Measurements from ENCODE around the gene ZNF74.

ZNF74 gene

DNA sequence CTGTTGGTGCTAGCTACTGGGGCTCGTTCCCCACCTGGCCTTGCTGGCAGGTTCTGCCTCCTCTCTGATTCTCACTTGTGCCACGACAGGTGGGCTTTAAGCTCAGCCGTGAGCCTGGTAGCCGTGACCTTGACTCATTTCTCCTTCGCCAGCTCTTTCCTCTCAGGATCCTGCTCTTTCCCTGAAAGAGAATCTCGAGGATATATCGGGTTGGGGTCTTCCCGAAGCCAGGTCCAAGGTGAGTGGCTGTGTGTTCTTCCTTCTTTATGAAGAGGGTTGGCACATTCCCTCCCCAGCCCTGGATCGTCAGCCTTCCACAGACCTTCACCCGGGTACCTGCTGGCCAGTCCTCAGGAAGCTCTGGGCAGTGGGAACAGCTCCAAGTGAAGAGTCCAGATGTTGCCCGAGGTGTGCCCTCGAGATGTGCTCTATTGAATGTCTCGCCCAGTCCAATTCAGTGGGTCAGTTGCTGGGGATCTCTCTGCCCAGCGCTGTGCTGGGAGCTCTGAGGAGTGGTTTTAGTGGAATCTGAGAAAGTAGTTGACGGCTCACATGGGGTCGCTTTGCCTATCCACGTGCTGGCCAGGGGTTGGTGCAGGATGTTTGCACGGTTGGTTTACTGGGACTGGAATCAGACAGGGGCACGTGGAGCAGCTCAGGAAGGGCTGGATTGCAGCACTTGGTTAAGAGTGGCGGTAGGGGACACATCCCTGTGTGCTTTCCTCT lies 1.4 kb downstream of the ZNF74 start:
- H3K9me3 ChIP-seq (ENCODE audit: control insufficient read depth, insufficient read depth, low read length) = no peaks in the 10 kb centered on the region
- H3K27me3 ChIP-seq (ENCODE audit: control insufficient read depth, insufficient read depth, low read length) = peaks cover 4% of the 10 kb centered on the region
- H3K4me3 ChIP-seq (ENCODE audit: low read depth, low read length) = peak overlapping the region; percentile 89
- H3K36me3 ChIP-seq (ENCODE audit: control insufficient read depth, insufficient read depth, low read length) = no peaks in the 10 kb centered on the region
- H3K4me1 ChIP-seq (ENCODE audit: control insufficient read depth, insufficient read depth, low read length) = peaks cover 3% of the 10 kb centered on the region
- no peak overlapping the region for H3K9ac ChIP-seq (ENCODE audit: low read depth, low read length)

DNA sequence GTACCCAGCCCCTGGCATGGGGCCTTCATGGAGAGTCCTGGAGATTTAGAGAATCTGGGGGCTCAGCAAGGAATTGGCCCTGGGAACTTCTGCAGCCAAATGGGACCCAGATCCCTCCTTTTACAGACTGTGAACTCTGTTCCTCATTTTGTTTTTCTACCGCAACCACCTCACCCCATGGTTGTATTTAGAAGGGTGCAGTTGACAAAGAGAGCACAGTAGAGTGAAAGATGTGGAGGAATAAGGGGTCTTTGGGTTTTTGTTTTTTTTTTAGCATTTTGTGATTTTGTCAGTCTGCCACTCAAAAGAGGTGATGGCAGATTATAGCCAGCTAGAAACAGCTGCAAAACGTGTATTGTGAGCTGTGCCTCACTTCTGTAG lies 1.9 kb downstream of the ZNF74 start:
- H3K4me3 ChIP-seq (ENCODE audit: low read depth, low read length) = no peak overlapping the region
- peaks cover 3% of the 10 kb centered on the region for H3K36me3 ChIP-seq (ENCODE audit: control insufficient read depth, insufficient read depth, low read length)
- H3K27me3 ChIP-seq (ENCODE audit: control insufficient read depth, insufficient read depth, low read length) = peaks cover 4% of the 10 kb centered on the region
- peaks cover 3% of the 10 kb centered on the region for H3K4me1 ChIP-seq (ENCODE audit: control insufficient read depth, insufficient read depth, low read length)
- H3K9ac ChIP-seq (ENCODE audit: low read depth, low read length) = no peak overlapping the region
- no peaks in the 10 kb centered on the region for H3K9me3 ChIP-seq (ENCODE audit: control insufficient read depth, insufficient read depth, low read length)

DNA sequence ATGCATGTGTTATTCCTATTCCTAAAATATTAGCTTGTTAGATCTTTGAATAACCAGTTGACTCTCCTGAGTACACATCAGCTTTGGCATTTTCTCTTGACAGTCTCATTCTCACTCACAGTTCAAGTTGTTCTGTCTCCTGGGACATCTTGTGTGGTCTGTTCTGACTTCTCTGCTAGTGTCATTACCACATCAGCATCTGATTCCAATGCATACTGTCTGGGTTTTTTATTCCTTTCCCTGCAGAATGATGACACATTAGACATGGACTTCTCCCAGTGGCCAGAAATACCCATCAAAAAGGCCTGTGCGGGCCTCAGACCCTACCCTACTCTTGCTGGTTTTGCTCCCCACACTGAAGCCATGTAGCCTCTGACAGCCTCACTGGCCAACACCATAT lies 2.7 kb downstream of the ZNF74 start:
- Histone ChIP-seq H3K9ac (ENCODE audit: low read depth, low read length) (no peak overlapping the region), H3K4me1 (ENCODE audit: control insufficient read depth, insufficient read depth, low read length) (peaks cover 3% of the 10 kb centered on the region), H3K27me3 (ENCODE audit: control insufficient read depth, insufficient read depth, low read length) (peaks cover 4% of the 10 kb centered on the region), H3K36me3 (ENCODE audit: control insufficient read depth, insufficient read depth, low read length) (peaks cover 6% of the 10 kb centered on the region), H3K4me3 (ENCODE audit: low read depth, low read length) (no peak overlapping the region), H3K9me3 (ENCODE audit: control insufficient read depth, insufficient read depth, low read length) (no peaks in the 10 kb centered on the region)

DNA sequence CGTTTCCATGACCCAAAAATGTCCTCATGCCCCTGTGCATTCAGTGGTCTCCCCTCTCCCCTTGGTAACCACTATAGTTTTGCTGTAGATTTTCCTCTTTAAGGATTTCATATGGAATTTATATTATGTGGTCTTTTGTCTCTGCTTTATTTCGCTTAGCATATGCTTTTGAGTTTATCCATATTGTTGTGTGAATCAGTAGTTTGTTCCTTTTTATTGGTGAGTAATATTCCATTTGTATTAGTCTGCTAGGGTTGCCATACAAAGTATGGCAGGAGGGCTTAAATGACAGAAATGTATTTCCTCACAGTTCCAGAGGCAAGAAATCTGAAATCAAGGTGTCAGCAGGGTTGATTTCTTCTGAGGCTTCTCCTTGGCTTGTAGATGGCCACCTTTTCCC lies 3.5 kb downstream of the ZNF74 start:
- Histone ChIP-seq H3K27me3 (ENCODE audit: control insufficient read depth, insufficient read depth, low read length) (peaks cover 4% of the 10 kb centered on the region), H3K36me3 (ENCODE audit: control insufficient read depth, insufficient read depth, low read length) (peaks cover 9% of the 10 kb centered on the region), H3K4me3 (ENCODE audit: low read depth, low read length) (no peak overlapping the region), H3K9ac (ENCODE audit: low read depth, low read length) (no peak overlapping the region), H3K4me1 (ENCODE audit: control insufficient read depth, insufficient read depth, low read length) (peaks cover 3% of the 10 kb centered on the region), H3K9me3 (ENCODE audit: control insufficient read depth, insufficient read depth, low read length) (no peaks in the 10 kb centered on the region)

DNA sequence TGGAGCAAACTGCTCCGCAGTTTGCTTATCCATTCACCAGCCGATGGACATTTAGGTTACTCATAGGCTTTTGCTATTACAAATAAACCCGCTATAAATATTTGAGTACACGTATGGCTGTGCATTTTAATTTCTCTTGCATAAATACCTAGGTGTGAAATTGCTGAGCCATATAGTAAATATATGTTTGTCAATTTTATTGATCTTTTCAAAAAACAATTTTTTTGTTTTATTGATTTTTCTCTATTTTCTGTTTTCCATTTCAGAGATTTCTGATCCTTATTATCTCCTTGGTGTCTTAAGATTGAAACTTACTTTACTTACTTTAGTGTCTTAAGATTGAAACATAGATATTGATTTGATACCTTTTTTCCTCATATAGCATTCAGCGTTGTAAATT lies 4.5 kb downstream of the ZNF74 start:
- Histone ChIP-seq H3K36me3 (ENCODE audit: control insufficient read depth, insufficient read depth, low read length) (peaks cover 9% of the 10 kb centered on the region), H3K9me3 (ENCODE audit: control insufficient read depth, insufficient read depth, low read length) (no peaks in the 10 kb centered on the region), H3K9ac (ENCODE audit: low read depth, low read length) (no peak overlapping the region), H3K4me1 (ENCODE audit: control insufficient read depth, insufficient read depth, low read length) (peaks cover 3% of the 10 kb centered on the region), H3K4me3 (ENCODE audit: low read depth, low read length) (no peak overlapping the region), H3K27me3 (ENCODE audit: control insufficient read depth, insufficient read depth, low read length) (no peaks in the 10 kb centered on the region)

DNA sequence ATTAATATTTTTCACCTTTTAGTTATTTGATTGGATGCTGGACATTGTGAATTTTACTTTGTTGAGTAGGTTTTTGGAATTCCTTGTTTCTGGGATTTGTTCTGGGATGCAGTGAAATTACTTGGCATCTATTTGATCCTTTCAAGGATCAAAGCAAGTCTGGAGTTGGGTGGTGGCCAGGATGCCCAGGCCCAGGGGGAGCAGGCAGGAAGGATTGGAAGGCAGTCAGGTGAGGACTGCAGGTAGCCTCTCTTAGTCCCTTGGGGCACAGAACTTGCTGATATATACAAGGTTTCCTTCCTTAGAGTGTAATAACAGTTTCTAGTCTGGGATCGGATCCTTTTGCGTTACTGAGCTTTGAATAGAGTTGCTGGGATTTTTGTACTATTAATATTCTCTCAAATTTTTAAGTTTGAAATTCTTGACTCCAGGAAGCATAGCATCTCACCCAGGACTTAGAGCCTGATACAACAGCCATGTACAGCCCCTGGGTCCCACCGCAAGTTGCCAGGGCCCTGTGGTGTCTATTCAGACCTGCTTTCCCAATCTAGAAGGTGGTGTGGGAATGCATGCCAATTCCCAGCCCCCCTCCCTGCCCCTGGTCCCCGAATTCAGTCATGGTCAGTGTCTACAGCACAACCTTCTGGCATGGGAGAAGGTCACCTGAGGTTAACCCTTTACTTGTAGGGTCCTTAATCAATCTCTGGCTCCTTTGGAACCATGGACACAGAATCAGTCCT lies 6.1 kb downstream of the ZNF74 start:
- H3K36me3 ChIP-seq (ENCODE audit: control insufficient read depth, insufficient read depth, low read length) = peaks cover 9% of the 10 kb centered on the region
- H3K27me3 ChIP-seq (ENCODE audit: control insufficient read depth, insufficient read depth, low read length) = no peaks in the 10 kb centered on the region
- peaks cover 2% of the 10 kb centered on the region for H3K4me1 ChIP-seq (ENCODE audit: control insufficient read depth, insufficient read depth, low read length)
- H3K4me3 ChIP-seq (ENCODE audit: low read depth, low read length) = no peak overlapping the region
- H3K9ac ChIP-seq (ENCODE audit: low read depth, low read length) = no peak overlapping the region
- no peaks in the 10 kb centered on the region for H3K9me3 ChIP-seq (ENCODE audit: control insufficient read depth, insufficient read depth, low read length)

DNA sequence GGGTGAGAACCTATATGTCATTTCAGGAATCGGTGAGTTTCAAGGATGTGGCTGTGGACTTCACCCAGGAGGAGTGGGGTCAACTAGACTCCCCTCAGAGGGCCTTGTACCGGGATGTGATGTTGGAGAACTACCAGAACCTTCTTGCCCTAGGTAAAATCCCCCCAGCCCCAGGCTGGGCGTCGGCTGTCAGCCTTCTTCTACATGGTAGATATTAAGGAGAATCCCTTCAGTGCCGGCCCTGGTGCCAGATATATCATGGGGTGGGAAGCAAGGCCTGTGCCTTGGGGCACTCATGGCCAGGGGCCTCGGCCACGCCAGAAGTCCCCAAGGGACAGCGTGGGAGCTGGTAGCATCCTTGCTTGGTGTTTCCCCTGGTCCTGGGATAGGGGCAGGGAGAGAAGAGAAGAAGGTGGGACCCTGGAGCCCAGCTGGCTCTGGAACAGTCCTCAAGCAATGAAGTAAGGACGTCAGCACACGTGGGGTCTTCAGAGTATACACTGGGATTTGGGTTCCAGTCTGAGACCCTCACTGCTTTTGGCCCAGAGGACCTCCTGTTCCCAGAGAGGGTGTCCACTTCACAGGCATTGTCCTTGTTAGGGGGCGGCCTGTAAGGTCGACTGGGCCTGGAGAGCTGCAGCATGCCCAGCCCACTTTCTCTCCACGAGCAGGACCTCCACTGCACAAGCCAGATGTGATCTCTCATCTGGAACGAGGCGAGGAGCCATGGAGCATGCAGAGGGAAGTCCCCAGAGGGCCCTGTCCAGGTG lies 6.8 kb downstream of the ZNF74 start:
- no peaks in the 10 kb centered on the region for H3K27me3 ChIP-seq (ENCODE audit: control insufficient read depth, insufficient read depth, low read length)
- H3K9ac ChIP-seq (ENCODE audit: low read depth, low read length) = no peak overlapping the region
- H3K4me1 ChIP-seq (ENCODE audit: control insufficient read depth, insufficient read depth, low read length) = no peaks in the 10 kb centered on the region
- peaks cover 13% of the 10 kb centered on the region for H3K36me3 ChIP-seq (ENCODE audit: control insufficient read depth, insufficient read depth, low read length)
- no peak overlapping the region for H3K4me3 ChIP-seq (ENCODE audit: low read depth, low read length)
- no peaks in the 10 kb centered on the region for H3K9me3 ChIP-seq (ENCODE audit: control insufficient read depth, insufficient read depth, low read length)

DNA sequence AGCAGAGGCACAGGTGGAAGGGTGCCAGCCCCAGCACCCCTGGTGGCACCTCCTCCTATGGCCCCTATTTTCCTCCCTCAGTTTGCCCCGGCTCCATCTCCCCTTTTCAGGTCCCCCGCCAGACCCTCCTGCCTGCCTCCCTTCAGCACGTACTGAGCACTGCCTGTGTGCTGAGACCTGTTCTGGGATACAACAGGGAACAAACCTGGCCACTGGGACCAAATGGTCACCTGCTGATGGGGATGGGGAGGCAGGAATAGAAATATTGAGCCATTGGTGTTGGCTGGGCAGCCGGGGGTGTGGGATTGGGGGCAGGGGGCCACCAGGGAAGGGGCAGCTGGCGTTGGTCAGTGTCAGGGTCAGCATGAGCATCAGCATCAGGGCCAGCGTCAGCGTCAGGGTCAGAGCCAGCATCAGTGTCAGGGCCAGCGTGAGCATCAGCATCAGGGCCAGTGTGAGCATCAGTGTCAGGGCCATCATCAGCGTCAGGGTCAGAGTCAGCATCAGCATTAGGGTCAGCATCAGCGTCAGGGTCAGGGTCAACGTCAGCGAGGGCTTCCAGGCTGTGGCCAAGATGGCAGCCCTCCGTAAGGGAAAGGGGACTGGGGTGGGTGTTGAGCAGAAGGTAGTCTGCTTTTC lies 7.5 kb downstream of the ZNF74 start:
- Histone ChIP-seq H3K4me1 (ENCODE audit: control insufficient read depth, insufficient read depth, low read length) (no peaks in the 10 kb centered on the region), H3K36me3 (ENCODE audit: control insufficient read depth, insufficient read depth, low read length) (peaks cover 20% of the 10 kb centered on the region), H3K4me3 (ENCODE audit: low read depth, low read length) (no peak overlapping the region), H3K27me3 (ENCODE audit: control insufficient read depth, insufficient read depth, low read length) (no peaks in the 10 kb centered on the region), H3K9me3 (ENCODE audit: control insufficient read depth, insufficient read depth, low read length) (no peaks in the 10 kb centered on the region), H3K9ac (ENCODE audit: low read depth, low read length) (no peak overlapping the region)

DNA sequence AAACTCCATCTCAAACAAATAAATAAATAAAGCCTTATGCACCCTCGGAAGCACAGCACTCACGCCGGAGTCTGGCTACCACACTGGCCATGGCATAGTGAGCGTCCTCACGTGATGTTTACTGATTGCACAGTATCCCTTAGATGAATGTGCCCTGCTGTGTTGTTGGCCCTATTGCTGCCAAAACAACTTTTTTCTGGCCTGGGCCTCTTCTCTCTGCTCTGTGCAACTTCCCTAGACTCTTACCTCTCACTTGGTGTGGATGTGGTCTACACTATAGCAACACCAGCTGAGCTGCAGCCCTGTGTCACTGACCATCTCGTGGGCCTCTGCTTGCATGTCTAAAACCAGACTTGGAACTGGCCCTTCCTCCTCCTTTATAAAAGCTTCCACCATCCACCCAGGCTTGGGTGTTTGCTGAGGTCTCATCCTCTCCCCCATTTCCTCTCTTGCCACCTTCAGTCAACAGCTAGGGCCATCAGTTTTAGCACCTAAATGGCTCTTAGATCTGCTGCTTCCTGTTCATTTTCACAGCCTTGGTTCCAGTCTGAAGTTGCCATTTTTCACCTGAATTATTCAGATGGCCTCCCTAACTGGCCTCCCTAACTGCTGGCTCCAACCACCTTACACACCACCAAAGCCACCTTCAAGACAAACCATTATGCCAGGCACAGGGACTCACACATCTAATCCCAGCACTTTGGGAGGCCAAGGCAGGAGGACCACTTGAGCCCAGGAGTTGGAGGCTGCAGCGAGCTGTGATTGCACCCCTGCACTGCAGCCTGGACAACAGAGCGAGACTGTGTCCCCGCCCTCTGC lies 9.2 kb downstream of the ZNF74 start:
- no peak overlapping the region for H3K4me3 ChIP-seq (ENCODE audit: low read depth, low read length)
- no peaks in the 10 kb centered on the region for H3K9me3 ChIP-seq (ENCODE audit: control insufficient read depth, insufficient read depth, low read length)
- H3K9ac ChIP-seq (ENCODE audit: low read depth, low read length) = no peak overlapping the region
- H3K4me1 ChIP-seq (ENCODE audit: control insufficient read depth, insufficient read depth, low read length) = no peaks in the 10 kb centered on the region
- H3K27me3 ChIP-seq (ENCODE audit: control insufficient read depth, insufficient read depth, low read length) = no peaks in the 10 kb centered on the region
- H3K36me3 ChIP-seq (ENCODE audit: control insufficient read depth, insufficient read depth, low read length) = peaks cover 25% of the 10 kb centered on the region

DNA sequence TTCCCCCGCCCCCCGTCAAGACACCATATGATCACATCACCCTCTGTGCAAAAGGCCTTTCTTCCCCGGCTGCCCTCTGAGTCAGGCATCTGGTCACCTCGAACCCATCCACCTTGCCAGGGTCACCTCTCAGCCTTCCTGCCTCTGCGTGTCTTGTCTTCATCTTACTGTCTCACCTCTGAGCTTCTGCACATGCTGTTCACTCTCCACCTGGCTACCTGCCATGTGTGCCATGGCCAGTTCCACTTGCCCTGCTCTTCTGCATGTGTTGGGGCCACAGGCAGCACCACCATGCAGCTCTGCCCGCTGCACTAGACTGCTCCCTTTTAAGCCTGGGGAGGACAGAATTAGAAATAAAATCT lies 9.8 kb downstream of the ZNF74 start:
- Histone ChIP-seq H3K36me3 (ENCODE audit: control insufficient read depth, insufficient read depth, low read length) (peaks cover 25% of the 10 kb centered on the region), H3K27me3 (ENCODE audit: control insufficient read depth, insufficient read depth, low read length) (no peaks in the 10 kb centered on the region), H3K9me3 (ENCODE audit: control insufficient read depth, insufficient read depth, low read length) (no peaks in the 10 kb centered on the region), H3K4me1 (ENCODE audit: control insufficient read depth, insufficient read depth, low read length) (no peaks in the 10 kb centered on the region), H3K4me3 (ENCODE audit: low read depth, low read length) (no peak overlapping the region), H3K9ac (ENCODE audit: low read depth, low read length) (no peak overlapping the region)

DNA sequence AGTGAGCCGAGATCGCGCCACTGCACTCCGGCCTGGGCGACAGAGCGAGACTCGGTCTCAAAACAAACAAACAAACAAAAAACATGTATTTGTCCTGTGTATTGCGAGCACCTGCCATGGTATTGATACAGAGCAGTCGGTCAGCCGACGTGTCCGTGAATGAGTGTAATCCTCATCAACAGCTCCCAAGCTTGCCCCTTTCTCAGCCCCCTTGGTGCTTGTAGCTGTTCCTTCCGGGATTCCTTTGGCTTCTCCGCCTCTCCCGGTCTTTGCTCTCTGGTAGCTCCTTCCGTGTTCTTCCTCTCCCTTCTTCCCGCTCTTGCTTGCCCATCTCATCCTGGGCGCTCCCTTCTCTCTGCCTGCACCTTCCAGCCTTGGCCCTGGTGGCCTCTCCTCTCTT lies 10.9 kb downstream of the ZNF74 start:
- H3K9me3 ChIP-seq (ENCODE audit: control insufficient read depth, insufficient read depth, low read length) = no peaks in the 10 kb centered on the region
- no peaks in the 10 kb centered on the region for H3K27me3 ChIP-seq (ENCODE audit: control insufficient read depth, insufficient read depth, low read length)
- H3K4me1 ChIP-seq (ENCODE audit: control insufficient read depth, insufficient read depth, low read length) = no peaks in the 10 kb centered on the region
- H3K36me3 ChIP-seq (ENCODE audit: control insufficient read depth, insufficient read depth, low read length) = peaks cover 25% of the 10 kb centered on the region
- H3K9ac ChIP-seq (ENCODE audit: low read depth, low read length) = no peak overlapping the region
- no peak overlapping the region for H3K4me3 ChIP-seq (ENCODE audit: low read depth, low read length)

Data from iPS-15b (cell line).